PC-9 (cell line): ENCODE measurements around the gene ATF2.

Experiments
- CTCF ChIP-seq: fragments of 200-600 bp; sonication (generic); conservative IDR thresholded peaks from 2 replicates; pipeline ENCODE4 v1.6.1; 2017; ENCODE audit warnings: mixed run types, antibody characterized with exemption, mild to moderate bottlenecking, moderate library complexity
- EZH2 ChIP-seq: fragments of 200-600 bp; sonication (generic); IDR thresholded peaks from 2 replicates; pipeline ENCODE4 v1.8.0; 2017; ENCODE audit warnings: antibody characterized with exemption, low read depth

GRCh38 chr2:175175320-175175719 lies 7.3 kb upstream of the ATF2 start:
- no peak for TF ChIP-seq CTCF
- TF ChIP-seq EZH2 = no peak
